Stimulated activated CD8-positive, alpha-beta memory T cell treated with anti-CD3 and anti-CD28 coated beads, Interleukin-7, amount 100 ng/mL, for 24 hours (primary cell): ENCODE results near the gene KIF3B.
A peak's percentile ranks its signal among the peaks of the same experiment; 100 is the strongest.
"Not testable (repeated sequence)": the region's sequence is repeated elsewhere in the genome, so short reads cannot be mapped to it uniquely, and the experiment has no call there.

Source experiments
- DNase-seq: peaks from one replicate; pipeline ENCODE4 v3.0.0-alpha.2; 2020; ENCODE audit warnings: low read depth

Gene KIF3B

GRCh38 chr20:32248043-32248442 is 29.4 kb upstream of the KIF3B start:
- DNase-seq, result no peak

GRCh38 chr20:32249030-32249738 is 28.3 kb upstream of the KIF3B start:
- no peak for DNase-seq

GRCh38 chr20:32251470-32251869 is 26.0 kb upstream of the KIF3B start:
- DNase-seq, result no peak

GRCh38 chr20:32252189-32252588 is 25.3 kb upstream of the KIF3B start:
- DNase-seq, result peak; percentile 68

GRCh38 chr20:32260973-32261372 is 16.5 kb upstream of the KIF3B start:
- not testable (repeated sequence) for DNase-seq

- no peak for DNase-seq
Observed at GRCh38 chr20:32261644-32262043, 15.8 kb upstream of the KIF3B start.

GRCh38 chr20:32263398-32263954 is 14.0 kb upstream of the KIF3B start:
- DNase-seq, result no peak

GRCh38 chr20:32271620-32272019 is 5.8 kb upstream of the KIF3B start:
- DNase-seq, result no peak

- DNase-seq, result no peak
Observed at GRCh38 chr20:32274359-32274758, 3.1 kb upstream of the KIF3B start.

- DNase-seq, result not testable (repeated sequence)
Observed at GRCh38 chr20:32275163-32275562, 2.3 kb upstream of the KIF3B start.

GRCh38 chr20:32278199-32278643 is 770 bp downstream of the KIF3B start:
- DNase-seq, result no peak

GRCh38 chr20:32281711-32282110 is 4.3 kb downstream of the KIF3B start:
- no peak for DNase-seq

- DNase-seq, result no peak
Observed at GRCh38 chr20:32282461-32282860, 5.0 kb downstream of the KIF3B start.

- no peak for DNase-seq
Observed at GRCh38 chr20:32285082-32285620, 7.7 kb downstream of the KIF3B start.

- DNase-seq, result no peak
Observed at GRCh38 chr20:32285621-32286371, 8.3 kb downstream of the KIF3B start.

- no peak for DNase-seq
Observed at GRCh38 chr20:32287231-32287638, 9.8 kb downstream of the KIF3B start.

- DNase-seq, result no peak
Observed at GRCh38 chr20:32288225-32288849, 10.9 kb downstream of the KIF3B start.

GRCh38 chr20:32289299-32289660 is 11.8 kb downstream of the KIF3B start:
- not testable (repeated sequence) for DNase-seq

- DNase-seq, result no peak
Observed at GRCh38 chr20:32289661-32290431, 12.4 kb downstream of the KIF3B start.

- no peak for DNase-seq
Observed at GRCh38 chr20:32291166-32291565, 13.7 kb downstream of the KIF3B start.

- DNase-seq, result no peak
Observed at GRCh38 chr20:32292548-32292947, 15.1 kb downstream of the KIF3B start.

GRCh38 chr20:32294071-32294470 is 16.6 kb downstream of the KIF3B start:
- no peak for DNase-seq
